GM19023 (cell line): Measurements from ENCODE around the gene EEF2K.
"Not testable (repeated sequence)": the region's sequence is repeated elsewhere in the genome, so short reads cannot be mapped to it uniquely, and the experiment has no call there.

Experiments used
- ATAC-seq: cut with Tn5 transposase; IDR thresholded peaks from one replicate; pipeline ENCODE4 v1.9.1; 2021; ENCODE audit warnings: mild to moderate bottlenecking, moderate library complexity; ENCODE audit not compliant: unreplicated experiment

Gene EEF2K

DNA sequence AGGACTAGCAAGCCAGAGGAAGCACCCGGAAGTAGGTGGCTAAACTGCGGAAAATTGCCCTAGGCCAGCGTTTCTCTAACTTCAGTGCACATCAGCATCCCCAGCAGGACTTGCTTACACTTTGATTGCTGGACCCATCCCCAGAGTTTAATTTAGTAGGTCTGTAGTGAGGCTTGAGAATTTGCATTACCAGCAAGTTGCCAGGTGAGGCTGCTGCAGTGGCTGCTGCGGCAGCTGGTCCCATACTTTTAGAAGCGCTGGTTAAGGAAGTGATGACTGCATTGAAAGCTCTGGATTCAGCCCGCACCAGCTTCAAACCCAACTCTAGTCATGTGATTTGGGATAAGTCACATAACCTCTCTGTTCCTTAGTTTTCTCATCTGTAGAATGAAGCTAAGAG lies 4.2 kb downstream of the EEF2K start:
- ATAC-seq, result no peak

DNA sequence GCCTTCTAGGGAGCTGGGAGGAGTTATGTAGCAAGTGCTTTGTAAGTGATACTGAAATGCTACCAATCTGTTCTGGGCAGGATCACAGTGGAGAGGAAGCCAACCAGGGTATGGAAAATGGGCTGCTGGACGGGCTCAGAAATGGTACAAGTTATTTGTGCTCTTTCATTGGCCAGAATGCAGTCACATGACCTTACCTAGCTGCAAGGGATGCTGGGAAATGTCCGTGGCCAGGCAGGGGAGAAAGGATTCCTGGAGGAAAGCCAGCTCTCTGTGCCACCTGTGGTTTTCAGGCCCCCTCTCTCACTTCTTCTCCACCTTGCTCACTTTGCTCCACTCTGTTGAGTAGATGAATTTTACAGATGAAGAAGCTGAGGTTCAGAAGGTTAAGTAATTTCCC lies 4.8 kb downstream of the EEF2K start:
- ATAC-seq, result no peak

DNA sequence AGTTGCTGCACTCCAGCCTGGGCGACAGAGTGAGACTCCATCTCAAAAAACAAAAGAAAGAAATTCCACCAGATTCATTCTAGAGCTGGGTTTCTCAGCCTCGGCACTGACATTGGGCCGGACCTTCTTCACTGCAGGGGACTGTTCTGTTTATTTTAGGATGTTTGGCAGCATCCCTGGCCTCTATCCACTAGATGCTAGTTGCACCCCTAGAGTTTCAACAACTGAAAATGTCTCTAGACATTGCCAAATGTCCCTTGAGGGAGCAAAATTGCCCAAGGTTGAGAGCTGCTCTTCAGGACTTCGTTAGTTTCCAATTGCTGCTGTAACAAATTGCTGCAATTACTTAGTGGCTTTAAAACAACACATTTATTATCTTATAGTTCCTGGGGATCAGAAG lies 7.2 kb downstream of the EEF2K start:
- no peak for ATAC-seq

DNA sequence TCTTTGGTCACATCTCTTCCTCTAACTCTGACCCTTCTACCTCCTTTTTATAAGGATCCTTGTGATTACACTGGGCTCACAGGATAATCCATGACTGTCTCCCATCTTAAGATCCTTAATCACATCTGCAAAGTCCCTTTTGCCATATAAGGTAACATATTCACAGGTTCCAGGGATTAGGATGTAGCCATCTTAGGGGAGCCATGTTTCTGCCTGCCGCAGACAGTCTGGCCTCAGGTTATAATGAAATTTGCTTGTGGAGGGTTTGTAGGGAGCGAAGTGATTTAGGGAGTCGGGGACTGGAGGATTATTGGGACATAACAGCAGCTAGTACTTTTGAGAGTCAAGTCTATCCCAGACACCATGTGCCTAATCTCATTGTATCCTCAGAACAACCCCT lies 7.7 kb downstream of the EEF2K start:
- ATAC-seq, result no peak

DNA sequence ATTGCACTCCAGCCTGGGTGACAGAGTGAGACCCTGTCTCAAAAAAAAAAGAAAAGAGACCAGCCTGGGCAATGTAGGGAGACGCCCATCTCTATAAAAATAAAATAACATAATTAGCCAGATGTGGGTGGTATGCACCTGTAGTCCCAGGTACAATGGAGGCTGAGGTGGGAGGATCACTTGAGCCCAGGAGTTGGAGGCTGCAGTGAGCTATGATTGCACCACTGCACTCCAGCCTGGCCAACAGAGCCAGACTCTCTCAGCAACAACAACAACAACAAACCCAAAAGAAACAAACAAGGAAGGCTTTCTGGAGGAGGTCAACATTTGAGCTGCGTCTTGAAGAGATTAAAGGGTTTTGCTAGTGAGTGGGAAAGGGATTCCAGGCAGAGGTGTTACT lies 8.3 kb downstream of the EEF2K start:
- no peak for ATAC-seq

DNA sequence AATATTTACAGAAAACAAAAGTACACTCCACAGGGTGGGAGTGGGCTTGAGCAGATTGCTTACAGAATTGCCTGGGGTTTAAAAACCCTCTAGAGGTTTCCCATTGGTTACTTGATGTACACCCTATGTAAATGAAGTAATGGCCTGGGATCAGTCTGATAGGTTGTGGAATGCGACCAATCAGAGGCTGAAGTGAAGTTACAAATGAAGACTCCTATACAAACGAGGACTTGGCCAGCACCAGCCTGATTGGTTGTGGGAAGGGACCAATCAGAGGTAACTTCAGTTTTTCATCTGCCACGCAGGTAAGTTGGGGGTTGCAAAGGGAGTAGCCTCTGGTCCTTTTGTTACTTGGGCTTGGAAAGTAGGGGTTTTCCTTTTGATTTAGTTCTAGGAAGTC lies 8.8 kb downstream of the EEF2K start:
- ATAC-seq, result no peak

DNA sequence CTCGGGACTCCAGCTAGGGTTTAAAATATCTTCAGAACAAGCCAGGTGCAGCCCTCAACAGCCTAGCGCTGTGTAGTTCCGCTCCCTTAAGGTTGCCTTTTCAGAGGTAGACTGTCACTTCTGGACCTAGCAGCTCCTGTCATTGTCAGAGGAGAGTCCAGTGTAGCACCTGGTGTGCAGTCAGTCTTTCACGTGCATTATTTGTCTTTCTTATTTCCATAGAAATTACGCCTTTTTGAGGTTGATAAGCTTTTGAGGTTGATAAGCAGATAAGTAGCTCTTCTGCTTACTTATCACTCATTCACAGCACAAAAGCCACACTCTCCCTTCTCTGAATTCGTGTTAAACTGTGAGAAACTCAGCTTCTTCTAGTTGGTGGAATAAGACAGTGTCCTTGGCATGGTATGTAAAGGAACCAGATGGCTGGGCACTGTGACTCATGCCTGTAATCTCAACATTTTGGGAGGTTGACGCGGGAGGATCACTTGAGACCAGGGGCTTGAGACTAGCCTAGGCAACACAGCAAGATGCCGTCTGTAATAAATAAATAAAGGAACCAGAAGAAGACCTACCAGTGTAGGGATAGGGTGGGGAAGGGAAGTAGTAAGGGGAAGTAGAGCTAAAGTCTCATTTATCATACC lies 10.2 kb downstream of the EEF2K start:
- no peak for ATAC-seq

DNA sequence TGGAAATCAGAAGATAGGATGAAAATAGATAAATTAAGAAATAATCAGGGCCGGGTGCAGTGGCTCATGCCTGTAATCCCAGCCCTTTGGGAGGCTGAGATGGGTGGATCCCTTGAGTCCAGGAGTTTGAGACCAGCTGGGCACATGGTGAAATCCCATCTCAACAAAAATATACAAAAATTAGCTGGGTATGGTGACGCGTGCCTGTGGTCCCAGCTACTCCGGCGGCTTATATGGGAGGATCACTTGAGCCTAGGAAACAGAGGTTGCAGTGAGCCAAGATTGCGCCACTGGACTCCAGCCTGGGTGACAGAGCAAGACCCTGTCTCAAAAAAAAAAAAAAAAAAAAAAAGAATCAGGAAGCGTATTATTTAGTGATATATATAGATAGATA lies 10.8 kb downstream of the EEF2K start:
- ATAC-seq, result not testable (repeated sequence)

DNA sequence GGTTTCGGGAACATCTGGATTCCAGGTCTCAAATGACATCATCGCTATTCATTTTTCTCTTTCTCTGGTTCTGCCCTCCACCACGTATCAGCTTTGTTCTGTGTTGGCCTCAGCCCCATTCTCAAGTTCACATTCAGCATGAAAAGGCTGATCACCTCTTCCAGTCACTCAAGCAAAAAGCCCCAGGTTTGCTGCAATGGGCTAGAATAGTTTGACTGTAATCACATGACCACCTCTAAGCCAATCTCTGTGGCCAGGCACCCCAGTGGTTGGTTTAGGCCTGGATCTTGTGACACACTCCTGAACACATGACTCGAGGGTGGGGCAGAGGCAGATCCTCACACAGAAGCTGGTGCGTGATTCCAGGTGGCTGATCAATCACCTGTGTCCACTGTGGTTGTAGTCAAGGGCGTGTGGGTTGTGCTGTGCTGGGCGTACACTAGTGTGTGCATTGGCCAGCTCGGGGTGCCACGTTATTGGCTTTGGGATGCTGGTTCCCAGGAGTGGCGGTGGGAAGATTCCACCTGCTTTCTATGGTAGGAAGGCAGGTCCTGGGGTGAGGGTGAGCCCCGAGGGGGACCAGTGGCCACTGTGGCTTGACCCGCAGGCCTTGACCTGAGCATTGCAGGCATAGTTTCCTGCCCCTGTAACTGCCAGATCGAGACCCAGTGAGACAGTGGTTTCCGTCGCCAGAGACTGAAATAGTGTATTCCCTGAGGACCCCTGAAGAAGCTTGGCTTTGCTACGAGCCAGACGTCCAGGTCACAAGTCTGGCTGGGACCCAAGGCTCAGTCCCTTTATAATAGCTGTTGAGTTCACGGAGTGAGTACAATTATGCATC lies 12.0 kb downstream of the EEF2K start:
- peak; percentile 84 for ATAC-seq

DNA sequence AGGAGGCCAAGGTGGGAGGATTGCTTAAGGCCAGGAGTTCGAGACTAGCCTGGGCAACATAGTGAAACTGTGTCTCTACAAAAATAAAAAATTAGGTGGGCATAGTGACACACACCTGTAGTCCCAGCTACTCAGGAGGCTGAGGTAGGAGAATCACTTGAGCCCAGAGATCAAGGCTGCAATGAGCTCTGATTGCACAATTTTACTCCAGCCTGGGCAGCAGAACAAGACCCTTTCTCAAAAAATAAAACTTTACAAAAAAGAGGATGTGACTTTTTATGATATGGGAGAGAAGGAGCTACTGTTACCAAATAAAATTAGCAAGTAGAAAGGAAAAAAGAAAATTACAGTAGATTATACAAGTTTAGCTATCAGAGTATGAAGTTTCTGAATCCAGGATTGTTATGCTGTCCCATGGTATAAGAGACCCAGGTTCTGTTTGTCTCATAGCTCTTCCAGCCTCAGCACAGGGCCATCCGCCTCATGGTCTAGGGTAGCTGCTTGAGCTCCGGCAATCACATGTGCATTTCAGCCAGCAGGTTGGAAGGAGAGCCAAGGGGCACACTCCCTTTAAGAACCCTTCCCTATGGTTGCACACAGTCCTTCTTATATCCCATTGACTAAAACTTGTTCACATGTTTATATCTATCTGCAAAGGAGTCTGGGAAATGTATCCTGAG lies 13.5 kb downstream of the EEF2K start:
- no peak for ATAC-seq

DNA sequence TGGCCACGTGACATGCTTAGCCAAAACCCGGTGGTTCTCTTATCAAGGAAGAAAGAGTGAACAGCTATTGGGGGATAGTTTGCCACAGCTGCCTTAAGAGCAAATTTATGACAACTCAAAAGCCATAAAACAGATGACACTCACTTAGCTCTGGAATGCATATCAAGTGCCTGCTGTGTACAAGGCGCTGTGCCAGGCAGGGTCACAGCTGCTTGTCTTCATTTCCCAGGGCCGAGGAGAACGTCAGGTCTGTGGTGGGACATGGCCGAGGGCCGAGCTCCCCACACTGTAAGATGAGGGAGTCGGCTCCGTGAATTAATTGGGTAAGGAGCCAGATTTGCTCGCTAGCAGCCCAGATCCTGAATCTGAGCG lies 14.0 kb downstream of the EEF2K start:
- ATAC-seq, result no peak

DNA sequence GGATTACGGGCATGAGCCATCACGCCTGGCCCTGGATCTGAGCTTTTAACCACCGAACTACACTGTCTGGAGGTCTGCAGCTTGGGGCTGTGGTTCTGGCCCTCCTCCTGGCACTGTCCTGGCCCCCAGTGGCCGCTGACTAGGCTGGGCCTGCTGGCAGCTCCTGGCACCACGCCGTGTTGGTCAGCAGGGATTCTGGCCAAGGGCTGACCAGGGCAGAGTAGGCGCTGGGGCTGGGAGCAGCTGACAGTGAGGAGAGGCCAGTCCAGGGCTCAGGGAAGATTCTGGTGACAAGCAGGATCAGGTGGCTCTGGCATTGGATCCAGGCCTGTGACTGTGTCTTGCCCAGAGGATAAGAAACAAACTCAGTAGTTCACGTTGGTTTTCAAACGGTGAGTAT lies 14.6 kb downstream of the EEF2K start:
- ATAC-seq, result no peak

DNA sequence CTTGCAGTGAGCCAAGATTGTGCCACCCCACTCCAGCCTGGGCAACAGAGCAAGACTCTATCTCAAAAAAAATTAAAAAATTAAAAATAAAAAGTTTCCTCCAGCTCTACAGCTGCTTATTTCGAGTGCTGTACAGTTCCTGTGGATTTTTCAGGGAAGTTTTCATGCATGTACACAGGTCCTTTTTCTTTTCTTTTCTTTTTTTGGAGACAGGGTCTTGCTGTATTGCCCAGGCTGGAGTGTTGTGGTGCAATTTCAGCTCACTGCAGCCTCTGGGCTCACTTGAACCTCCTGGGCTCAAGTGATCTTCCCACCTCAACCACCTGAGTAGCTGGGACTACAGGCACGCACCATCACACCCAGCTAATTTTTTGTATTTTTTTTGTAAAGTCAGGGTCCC lies 15.9 kb downstream of the EEF2K start:
- no peak for ATAC-seq

DNA sequence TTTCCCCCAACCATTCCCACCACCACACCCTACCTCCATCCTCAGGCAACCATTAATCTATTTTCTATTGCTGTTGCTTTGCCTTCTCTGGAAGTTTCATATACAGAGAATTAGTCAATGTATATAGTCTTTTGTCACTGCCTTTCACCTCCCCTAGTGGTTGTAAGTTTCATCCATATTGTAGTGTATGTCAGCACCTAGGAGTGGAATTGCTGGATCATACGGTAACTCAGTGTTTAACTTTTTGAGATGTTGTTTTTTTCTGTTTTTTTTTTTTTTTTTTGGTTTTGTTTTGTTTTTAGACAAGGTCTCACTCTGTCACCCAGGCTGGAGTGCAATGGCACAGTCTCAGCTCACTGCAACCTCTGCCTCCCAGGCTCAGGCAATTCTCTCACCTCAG lies 16.9 kb downstream of the EEF2K start:
- ATAC-seq, result no peak

DNA sequence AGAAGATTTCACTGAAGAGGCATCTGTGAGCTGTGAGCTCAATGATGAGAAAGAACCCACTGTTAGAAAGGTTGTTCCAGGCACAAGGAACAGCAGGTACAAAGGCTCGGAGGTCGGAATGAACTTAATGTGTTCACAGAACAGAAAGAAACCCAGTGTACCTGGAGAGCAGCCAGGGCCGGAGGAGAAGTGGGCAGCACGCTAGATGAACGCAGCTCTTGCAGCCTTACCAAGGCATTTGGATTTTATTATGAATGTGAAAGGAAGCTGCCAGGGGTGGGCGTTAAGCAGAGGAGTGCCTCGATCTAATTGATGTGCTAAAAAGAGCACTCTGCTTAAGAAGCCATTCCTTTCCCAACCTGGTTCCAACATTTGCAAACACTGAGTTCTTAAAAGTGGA lies 19.0 kb downstream of the EEF2K start:
- no peak for ATAC-seq

DNA sequence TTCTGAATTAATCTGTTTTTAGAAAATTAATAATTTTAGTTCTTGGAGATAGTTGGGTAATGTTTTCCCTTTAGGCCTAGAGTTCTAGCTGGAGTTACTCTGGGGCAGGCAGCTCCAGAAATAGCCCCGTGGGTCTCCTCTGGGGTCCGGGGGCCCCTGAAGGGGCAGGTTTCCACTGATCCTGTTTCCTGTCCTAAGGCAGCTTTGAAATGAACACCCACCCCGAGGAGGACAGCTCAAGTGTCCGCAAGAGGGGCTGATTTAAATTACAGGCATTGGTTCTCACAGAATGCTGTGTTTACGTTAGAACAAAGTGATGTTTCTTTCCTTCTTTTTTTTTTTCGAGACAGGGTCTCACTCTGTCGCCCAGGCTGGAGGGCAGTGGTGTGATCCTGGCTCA lies 23.8 kb downstream of the EEF2K start:
- ATAC-seq, result no peak

DNA sequence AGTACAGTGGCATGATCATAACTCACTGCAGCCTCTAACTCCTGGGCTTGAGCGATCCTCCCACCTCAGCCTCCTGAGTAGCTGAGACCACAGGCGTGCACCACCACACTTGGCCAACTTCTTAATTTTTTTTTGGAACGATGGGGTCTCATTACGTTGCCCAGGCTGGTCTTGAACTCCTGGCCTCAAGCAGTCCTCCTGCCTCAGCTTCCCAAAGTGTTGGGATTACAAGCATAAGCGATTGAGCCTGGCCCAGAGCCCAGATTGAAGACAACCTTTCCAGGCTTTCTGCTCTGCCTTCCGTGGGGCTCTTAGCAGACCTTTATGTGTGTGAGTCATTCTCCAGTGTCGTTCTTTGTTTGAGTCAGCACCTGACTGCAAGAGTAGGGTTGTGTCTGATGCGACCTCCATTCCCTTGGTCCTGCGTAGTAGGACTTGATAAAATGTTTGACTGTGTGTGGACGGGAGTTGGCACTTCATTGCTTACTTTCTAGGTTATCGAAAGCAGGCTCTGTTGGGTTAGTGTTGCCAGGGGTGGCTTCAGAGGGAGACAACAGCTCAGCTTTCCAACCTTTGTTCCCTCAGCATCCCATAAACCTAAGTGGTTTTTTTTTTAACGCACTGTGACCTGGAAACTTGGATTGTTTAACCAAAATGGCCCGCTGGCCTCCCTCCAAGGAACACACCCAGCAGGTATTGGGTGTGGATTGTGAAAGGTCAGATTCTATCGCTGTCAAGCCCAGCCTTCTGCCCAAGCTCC lies 26.4 kb downstream of the EEF2K start:
- no peak for ATAC-seq

DNA sequence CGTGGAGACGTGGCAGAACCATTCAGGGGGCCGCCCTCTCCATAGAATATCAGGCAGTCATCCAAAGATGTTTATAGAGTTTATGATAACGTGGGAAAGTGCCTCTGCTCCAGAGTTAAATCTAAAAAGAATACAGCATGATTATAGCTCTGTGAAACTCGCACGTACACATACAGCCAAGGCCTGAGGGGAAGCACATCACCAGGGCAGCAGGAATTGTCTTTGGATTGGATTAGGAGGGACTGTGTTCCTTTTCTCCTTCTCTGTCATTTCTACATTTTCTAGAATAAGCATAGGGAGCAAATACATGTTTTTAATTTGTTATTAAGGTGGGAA lies 26.9 kb downstream of the EEF2K start:
- ATAC-seq, result no peak

DNA sequence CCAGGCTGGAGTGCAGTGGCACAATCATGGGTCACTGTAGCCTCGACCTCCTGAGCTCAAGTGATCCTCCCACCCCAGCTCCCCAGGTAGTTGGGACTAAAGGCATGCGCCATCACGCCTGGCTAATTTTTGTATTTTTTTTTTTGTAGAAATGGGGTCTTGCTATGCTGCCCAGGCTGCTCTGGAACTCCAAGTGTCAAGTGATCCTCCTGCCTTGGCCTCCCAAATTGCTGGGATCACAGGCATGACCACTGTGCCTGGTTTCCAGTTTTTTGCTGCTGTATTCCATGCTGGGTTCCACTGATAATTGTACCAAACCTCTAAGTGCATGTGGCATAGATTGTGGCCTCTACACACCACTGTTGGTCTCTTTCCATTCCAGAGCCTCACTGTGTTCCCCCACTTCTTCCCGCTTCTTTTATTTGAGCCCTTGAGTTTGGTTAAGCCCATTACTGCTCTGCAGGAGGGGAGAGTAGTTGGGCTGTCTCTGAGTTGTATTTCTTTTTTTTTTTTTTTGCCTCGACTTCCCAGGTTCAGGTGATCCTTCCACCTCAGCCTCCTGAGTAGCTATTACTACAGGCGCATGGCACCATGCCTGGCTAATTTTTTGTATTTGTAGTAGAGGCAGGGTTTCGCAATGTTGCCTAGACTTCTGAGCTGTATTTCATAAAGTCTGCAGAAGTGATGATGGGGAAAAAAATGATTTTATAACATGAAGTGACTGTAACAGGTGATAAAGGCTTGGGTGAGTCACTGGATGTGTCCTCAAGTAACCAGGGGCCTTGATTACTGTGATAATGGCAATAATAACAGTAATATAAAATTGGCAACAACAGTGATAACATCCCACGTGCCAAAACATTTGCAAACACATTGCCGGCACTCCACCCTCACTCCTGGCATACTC lies 30.0 kb downstream of the EEF2K start:
- ATAC-seq, result no peak

DNA sequence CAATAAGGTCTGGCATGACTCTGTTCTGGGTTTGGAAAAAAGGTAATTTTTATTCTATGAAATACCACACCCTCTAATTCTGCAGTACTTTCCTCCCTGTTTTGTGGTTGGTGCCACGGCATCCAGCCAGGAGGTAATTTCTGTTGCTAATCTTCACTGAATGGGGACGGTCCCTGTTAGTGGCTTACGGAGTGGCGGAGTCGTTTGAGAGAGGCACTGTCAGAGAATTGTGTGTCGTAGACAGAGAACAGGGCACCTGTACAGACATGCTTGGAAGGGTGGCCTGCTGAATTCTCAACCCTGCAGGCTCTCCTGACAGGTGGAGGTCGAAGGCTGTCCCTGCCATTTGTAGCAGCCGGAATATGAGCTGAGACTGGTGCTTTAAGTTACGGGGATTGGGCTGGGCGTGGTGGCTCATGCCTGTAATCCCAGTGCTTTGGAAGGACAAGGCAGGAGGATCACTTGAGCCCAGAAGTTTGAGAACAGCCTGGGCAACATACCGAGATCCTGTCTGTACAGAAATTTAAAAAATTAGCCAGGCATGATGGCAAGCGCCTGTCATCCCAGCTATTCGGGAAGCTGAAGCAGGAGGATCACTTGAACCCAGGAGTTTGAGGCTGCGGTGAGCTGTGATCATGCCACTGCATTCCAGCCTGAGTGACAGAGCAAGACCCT lies 33.2 kb downstream of the EEF2K start:
- no peak for ATAC-seq
